Measurements from ENCODE around the gene ATP2B3. TPM values are rescaled to one million over a fixed set of nuclear protein-coding genes. Genes with fewer than 3 reads are reported as not detected.

ATP2B3 gene
- total and polyA plus RNA-seq, 9 of the 15 experiments (the other 6 are each of a cell fraction or from before 2014, with no cell fraction given), result 0.04 TPM; not detected in 8

- TF ChIP-seq MGA (IDR thresholded peaks at IDR 0.05), result peak; percentile 20; the same call in 1 of the 2 replicates
These were observed 32.4 kb downstream of the ATP2B3 start (continued) for GRCh38 chrX:153549807-153550206.

Data from K562 (cell line).